GM18520 (cell line): Measurements from ENCODE around the gene GLG1.
"Not testable (repeated sequence)": the region's sequence is repeated elsewhere in the genome, so short reads cannot be mapped to it uniquely, and the experiment has no call there.

Experiments
- ATAC-seq: cut with Tn5 transposase; IDR thresholded peaks from one replicate; pipeline ENCODE4 v1.9.1; 2021; ENCODE audit not compliant: unreplicated experiment

The GLG1 gene

GRCh38 chr16:74575807-74576643, 30.9 kb downstream of the GLG1 start:
- ATAC-seq = no peak

- ATAC-seq = no peak
Observed at GRCh38 chr16:74575175-74575806, 31.6 kb downstream of the GLG1 start.

GRCh38 chr16:74574146-74574545, 32.8 kb downstream of the GLG1 start:
- ATAC-seq = no peak

GRCh38 chr16:74573622-74574021, 33.3 kb downstream of the GLG1 start:
- ATAC-seq = no peak

GRCh38 chr16:74570412-74571301, 36.3 kb downstream of the GLG1 start:
- no peak for ATAC-seq

- no peak for ATAC-seq
Observed at GRCh38 chr16:74568961-74569631, 37.8 kb downstream of the GLG1 start.

- ATAC-seq = no peak
Observed at GRCh38 chr16:74567901-74568300, 39.0 kb downstream of the GLG1 start.

- no peak for ATAC-seq
Observed at GRCh38 chr16:74565378-74565777, 41.5 kb downstream of the GLG1 start.

GRCh38 chr16:74564451-74564984, 42.4 kb downstream of the GLG1 start:
- ATAC-seq = no peak

- no peak for ATAC-seq
Observed at GRCh38 chr16:74563828-74564263, 43.1 kb downstream of the GLG1 start.

GRCh38 chr16:74562117-74562516, 44.8 kb downstream of the GLG1 start:
- ATAC-seq = no peak

GRCh38 chr16:74561626-74562025, 45.3 kb downstream of the GLG1 start:
- ATAC-seq = no peak

- no peak for ATAC-seq
Observed at GRCh38 chr16:74560912-74561311, 46.0 kb downstream of the GLG1 start.

- no peak for ATAC-seq
Observed at GRCh38 chr16:74558873-74559272, 48.0 kb downstream of the GLG1 start.

- ATAC-seq = no peak
Observed at GRCh38 chr16:74557275-74557674, 49.6 kb downstream of the GLG1 start.

GRCh38 chr16:74556375-74556922, 50.5 kb downstream of the GLG1 start:
- ATAC-seq = no peak

- not testable (repeated sequence) for ATAC-seq
Observed at GRCh38 chr16:74552357-74552756, 54.6 kb downstream of the GLG1 start.

GRCh38 chr16:74550227-74551019, 56.5 kb downstream of the GLG1 start:
- ATAC-seq = not testable (repeated sequence)

- ATAC-seq = not testable (repeated sequence)
Observed at GRCh38 chr16:74546112-74546511, 60.8 kb downstream of the GLG1 start.
